Activated CD8-positive, alpha-beta memory T cell treated with anti-CD3 and anti-CD28 coated beads, Interleukin-2, amount 10 ng/mL, durations not matched to agents 7 days and 5 days (primary cell): ENCODE data around the gene NFATC3. TPM values are rescaled to one million over a fixed set of nuclear protein-coding genes. Genes with fewer than 3 reads are reported as not detected.

Experiments used
- ATAC-seq: fragments of 150-1000 bp; cut with Tn5 transposase; one replicate; pipeline ENCODE4 v1.10.0; 2021; ENCODE audit warnings: moderate library complexity
- CTCF ChIA-PET: fragments of 350-600 bp; sonication (Branson Sonifier 250); formaldehyde crosslinking; loops from one replicate; lab custom pipeline; 2021; ENCODE audit warnings: antibody characterized with exemption; lab: Charles Lee
- DNase-seq: peaks from one replicate; pipeline ENCODE4 v3.0.0-alpha.2; 2020
- H3K27ac Mint-ChIP-seq: one replicate; pipeline ENCODE4 v1.8.0; 2021; ENCODE audit warnings: mild to moderate bottlenecking, mixed read lengths
- H3K27me3 Mint-ChIP-seq: one replicate; pipeline ENCODE4 v1.8.0; 2021; ENCODE audit warnings: mixed read lengths
- H3K36me3 Mint-ChIP-seq: one replicate; pipeline ENCODE4 v1.8.0; 2021; ENCODE audit warnings: mild to moderate bottlenecking, mixed read lengths
- H3K4me1 Mint-ChIP-seq: one replicate; pipeline ENCODE4 v1.8.0; 2021; ENCODE audit warnings: mixed read lengths
- H3K4me3 Mint-ChIP-seq: one replicate; pipeline ENCODE4 v1.8.0; 2021; ENCODE audit warnings: mild to moderate bottlenecking, moderate library complexity, mixed read lengths
- H3K9me3 Mint-ChIP-seq: one replicate; pipeline ENCODE4 v1.8.0; 2022; ENCODE audit warnings: low read depth, mixed read lengths
- total RNA-seq, 2 experiments: library from RNA; stranded (reverse); gene quantifications; one replicate each; pipeline ENCODE4 v1.2.3, GENCODE V29; 2021

The NFATC3 gene
- total RNA-seq, 2 experiments from 2014 or later, result 176 to 183 TPM

DNA sequence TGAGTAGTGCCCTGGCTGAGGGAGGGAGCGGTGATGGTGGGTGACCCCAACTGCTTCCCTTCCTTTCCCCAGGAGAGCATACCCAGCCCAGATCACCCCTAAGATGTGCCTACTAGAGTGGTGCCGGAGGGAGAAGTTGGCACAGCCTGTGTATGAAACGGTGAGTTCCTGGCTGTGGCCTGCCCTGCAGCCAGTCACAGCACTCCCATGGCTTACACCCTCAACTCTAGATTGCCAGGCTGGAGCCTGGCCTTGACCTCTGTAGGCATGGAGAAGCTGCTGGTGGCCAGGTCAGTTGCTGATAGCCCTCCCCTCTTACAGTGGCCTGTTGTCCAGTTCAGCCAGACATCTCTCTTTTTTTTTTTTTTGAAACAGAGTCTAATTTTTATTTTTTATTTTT, 8.6 kb upstream of the NFATC3 start:
- H3K4me3 Mint-ChIP-seq, result no peak overlapping the region
- peak overlapping the region; percentile 93 for H3K27ac Mint-ChIP-seq
- H3K27me3 Mint-ChIP-seq, result no peaks in the 10 kb centered on the region
- ATAC-seq (no peak), DNase-seq (no peak)
- H3K9me3 Mint-ChIP-seq, result no peaks in the 10 kb centered on the region
- CTCF ChIA-PET, result interaction anchor here (1.5 to 17.1 kb wide), 3 partner anchors 6 to 13 kb away, joined by 7 to 211 read pairs (median 32); partner anchors contain the start of gene NFATC3
- H3K4me1 Mint-ChIP-seq, result peaks cover 86% of the 10 kb centered on the region
- H3K36me3 Mint-ChIP-seq, result peaks cover 54% of the 10 kb centered on the region

DNA sequence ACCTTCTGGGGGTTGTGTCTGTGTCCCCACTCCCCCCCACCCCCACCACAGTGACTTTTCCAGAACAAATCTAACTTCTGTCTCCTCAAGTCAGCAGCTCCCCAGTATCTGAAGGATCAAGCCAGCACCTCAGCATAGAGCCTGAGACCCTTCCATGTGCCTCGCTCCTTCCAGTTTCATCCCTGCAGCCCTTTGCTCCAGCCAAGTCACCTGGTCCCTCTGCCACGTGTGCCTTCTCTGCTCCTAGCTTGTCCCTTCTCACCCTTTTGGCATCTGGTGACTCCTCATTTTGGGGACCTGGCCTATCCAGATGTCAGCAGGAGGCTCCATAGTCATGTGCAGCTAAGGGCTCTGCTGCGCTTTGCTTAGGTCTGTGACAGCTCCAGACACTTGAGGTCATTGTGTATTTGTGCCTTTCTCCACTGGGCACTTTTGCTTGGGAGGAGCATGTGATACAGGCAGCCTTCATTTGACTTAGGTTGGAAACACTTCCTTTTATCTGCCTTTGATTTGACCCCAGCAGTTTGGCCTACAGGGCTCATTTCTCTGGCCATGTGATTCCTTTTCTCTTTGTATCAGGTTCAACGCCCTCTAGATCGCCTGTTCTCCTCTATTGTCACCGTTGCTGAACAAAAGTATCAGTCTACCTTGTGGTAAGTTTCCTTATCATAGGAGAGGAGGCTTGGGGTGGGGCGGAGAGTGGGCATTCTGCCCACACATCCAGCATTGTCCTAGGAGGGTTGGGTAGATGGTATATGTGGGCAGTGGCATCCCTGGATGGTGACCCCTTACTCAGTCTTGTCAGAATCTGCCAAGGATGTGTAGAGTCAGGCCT, 7.1 kb upstream of the NFATC3 start:
- ATAC-seq, result no peak
- H3K27ac Mint-ChIP-seq, result peak overlapping the region; percentile 96
- no peak for DNase-seq
- H3K4me3 Mint-ChIP-seq, result no peak overlapping the region
- CTCF ChIA-PET, result interaction anchor here (10.6 kb wide), 1 partner anchor 9 kb away, joined by 211 read pairs; no protein-coding TSS in a partner anchor
- peaks cover 87% of the 10 kb centered on the region for H3K4me1 Mint-ChIP-seq
- no peaks in the 10 kb centered on the region for H3K9me3 Mint-ChIP-seq
- H3K36me3 Mint-ChIP-seq, result peaks cover 45% of the 10 kb centered on the region
- H3K27me3 Mint-ChIP-seq, result no peaks in the 10 kb centered on the region

DNA sequence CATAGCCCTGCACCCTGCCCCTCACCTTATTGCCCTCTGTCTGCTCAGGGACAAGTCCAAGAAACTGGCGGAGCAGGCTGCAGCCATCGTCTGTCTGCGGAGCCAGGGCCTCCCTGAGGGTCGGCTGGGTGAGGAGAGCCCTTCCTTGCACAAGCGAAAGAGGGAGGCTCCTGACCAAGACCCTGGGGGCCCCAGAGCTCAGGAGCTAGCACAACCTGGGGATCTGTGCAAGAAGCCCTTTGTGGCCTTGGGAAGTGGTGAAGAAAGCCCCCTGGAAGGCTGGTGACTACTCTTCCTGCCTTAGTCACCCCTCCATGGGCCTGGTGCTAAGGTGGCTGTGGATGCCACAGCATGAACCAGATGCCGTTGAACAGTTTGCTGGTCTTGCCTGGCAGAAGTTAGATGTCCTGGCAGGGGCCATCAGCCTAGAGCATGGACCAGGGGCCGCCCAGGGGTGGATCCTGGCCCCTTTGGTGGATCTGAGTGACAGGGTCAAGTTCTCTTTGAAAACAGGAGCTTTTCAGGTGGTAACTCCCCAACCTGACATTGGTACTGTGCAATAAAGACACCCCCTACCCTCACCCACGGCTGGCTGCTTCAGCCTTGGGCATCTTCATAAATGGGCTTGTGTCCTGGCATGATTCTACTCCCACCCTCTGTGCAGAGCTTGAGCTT, 6.3 kb upstream of the NFATC3 start:
- no peaks in the 10 kb centered on the region for H3K27me3 Mint-ChIP-seq
- CTCF ChIA-PET, result interaction anchor here (1.0 to 10.6 kb wide), 3 partner anchors 10 to 38 kb away, joined by 4 to 211 read pairs (median 4); no protein-coding TSS in a partner anchor
- H3K36me3 Mint-ChIP-seq, result peaks cover 44% of the 10 kb centered on the region
- DNase-seq (no peak), ATAC-seq (no peak)
- no peak overlapping the region for H3K4me3 Mint-ChIP-seq
- H3K27ac Mint-ChIP-seq, result peak overlapping the region; percentile 96
- peaks cover 91% of the 10 kb centered on the region for H3K4me1 Mint-ChIP-seq
- no peaks in the 10 kb centered on the region for H3K9me3 Mint-ChIP-seq

DNA sequence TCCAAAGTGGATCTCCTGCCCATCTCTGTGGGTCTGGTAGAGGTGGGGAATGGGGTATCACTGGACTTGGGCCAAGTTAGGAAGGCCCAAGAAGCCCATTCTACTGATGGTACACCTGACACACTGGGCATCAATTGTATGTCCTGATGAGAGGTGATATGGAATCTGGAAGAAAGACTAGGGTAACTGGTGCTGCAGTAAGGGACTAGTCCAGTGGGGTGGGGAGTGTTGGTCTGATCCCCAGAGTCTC, 5.9 kb upstream of the NFATC3 start:
- ATAC-seq, result no peak
- Mint-ChIP-seq H3K27me3 (no peaks in the 10 kb centered on the region), H3K9me3 (no peaks in the 10 kb centered on the region), H3K36me3 (peaks cover 40% of the 10 kb centered on the region), H3K4me1 (peaks cover 91% of the 10 kb centered on the region), H3K4me3 (peak overlapping the region; percentile 55), H3K27ac (peak overlapping the region; percentile 96)
- no peak for DNase-seq
- CTCF ChIA-PET, result interaction anchor here (1.0 to 10.6 kb wide), 3 partner anchors 10 to 39 kb away, joined by 4 to 211 read pairs (median 4); no protein-coding TSS in a partner anchor

DNA sequence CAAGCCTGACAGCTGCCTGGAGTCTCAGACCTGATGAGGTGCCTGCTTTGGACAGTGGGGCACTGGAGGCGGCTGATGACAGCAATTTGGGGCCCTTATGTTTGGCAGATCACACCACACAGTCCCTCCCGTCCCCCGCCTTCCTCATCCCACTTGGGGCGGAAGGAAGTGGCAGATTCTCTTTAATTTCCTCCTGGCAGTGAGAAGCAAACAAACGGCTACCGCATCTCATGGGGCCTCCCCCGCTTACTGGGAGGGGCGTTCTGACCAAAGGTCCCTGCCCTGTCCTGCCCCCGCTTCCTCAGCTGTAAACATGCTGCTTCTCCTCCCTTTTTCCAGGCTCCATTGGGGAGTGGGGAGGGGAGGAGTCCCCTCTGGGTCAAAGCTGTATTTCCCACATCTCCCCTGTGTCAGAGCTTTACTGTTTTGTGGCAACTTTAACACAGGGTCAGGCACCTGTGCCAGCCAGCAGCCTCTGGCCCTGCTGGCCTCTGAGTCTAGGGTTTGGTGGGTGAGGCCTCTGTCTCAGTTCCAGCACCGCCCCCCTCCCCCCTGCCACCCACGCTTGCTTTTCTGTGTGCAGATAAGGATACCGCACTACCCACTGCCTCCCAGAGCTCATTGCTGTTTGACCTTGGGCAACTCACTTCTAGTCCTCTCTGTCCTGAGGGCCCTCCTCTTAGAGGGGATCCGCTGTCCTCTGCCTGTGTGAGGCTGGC, 5.4 kb upstream of the NFATC3 start:
- peaks cover 88% of the 10 kb centered on the region for H3K4me1 Mint-ChIP-seq
- DNase-seq (peak; percentile 92), ATAC-seq (peak; percentile 42)
- no peaks in the 10 kb centered on the region for H3K27me3 Mint-ChIP-seq
- H3K27ac Mint-ChIP-seq, result peak overlapping the region; percentile 96
- CTCF ChIA-PET, result interaction anchor here (1.0 to 10.6 kb wide), 4 partner anchors 11 to 158 kb away, joined by 3 to 211 read pairs (median 4); no protein-coding TSS in a partner anchor
- peaks cover 36% of the 10 kb centered on the region for H3K36me3 Mint-ChIP-seq
- no peaks in the 10 kb centered on the region for H3K9me3 Mint-ChIP-seq
- peak overlapping the region; percentile 55 for H3K4me3 Mint-ChIP-seq

DNA sequence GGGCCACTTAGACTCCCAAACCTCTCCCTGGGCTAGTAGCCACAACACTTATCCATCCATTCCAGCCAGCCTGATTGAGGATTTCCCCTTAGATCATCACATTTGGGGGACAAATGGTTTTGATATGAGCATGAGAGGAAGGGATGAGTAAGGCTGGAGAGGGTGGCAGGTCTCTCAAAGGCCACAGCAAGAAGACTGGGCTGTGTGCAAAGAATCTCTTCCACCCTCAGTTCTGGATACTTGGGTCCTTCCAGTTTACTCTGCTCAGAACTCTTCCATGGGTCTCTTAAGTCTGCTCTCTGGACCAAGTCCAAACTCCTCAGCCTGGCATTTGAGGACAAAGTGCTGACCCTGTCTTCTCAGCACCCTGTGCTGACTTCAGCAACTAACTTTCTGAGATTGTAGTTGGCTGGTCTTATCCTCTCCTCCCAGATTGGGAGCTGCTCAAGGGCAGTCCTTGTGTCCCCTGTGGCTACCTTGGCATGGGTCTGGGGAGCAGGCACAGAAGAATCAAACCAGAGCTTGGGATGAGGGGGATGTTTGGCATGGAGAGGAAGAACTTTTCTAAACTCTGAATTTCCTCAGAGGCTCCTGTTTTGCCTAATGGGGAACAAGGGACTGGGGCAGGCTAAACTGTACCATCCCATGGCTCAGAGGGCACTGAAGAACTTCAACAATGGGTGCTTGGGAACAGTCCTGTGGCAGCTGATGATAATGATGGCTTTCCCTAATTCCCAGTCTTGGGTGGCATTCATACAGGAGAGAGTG, 3.1 kb upstream of the NFATC3 start:
- DNase-seq (peak; percentile 57), ATAC-seq (no peak)
- H3K27ac Mint-ChIP-seq, result peak overlapping the region; percentile 96
- no peaks in the 10 kb centered on the region for H3K9me3 Mint-ChIP-seq
- CTCF ChIA-PET, result interaction anchor here (10.6 kb wide), 1 partner anchor 13 kb away, joined by 211 read pairs; no protein-coding TSS in a partner anchor
- H3K27me3 Mint-ChIP-seq, result no peaks in the 10 kb centered on the region
- peaks cover 30% of the 10 kb centered on the region for H3K36me3 Mint-ChIP-seq
- H3K4me1 Mint-ChIP-seq, result peaks cover 70% of the 10 kb centered on the region
- no peak overlapping the region for H3K4me3 Mint-ChIP-seq

DNA sequence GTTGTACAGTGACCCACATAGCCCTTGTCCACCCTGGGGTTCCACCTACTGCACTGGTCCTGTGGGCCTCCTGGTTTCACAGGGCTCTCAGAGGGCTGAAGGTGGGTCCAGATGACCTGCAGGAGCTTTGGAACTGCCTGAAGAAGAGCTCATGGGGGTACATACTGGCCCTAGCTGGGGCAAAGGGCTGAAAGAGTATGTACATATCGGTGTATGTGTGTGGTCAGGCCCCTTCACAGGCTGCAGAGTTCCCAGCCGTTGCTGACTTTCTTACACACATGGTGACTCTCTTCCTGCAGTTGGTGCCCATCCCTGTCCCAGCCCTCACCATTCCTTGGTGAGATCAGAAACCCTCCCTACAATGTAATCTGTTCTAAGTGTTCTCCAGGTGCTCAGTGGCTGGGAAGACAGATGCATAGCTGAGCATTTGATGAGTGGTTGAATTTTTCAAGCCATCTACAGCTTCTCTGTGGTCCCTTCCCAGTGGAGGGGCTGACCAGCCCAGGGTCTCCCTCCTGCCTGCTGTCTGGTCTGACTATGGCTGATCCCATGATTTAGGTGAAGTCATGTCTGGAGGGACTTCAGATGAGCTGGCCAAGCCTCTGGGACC, 2.4 kb upstream of the NFATC3 start:
- Mint-ChIP-seq H3K36me3 (peaks cover 27% of the 10 kb centered on the region), H3K9me3 (no peaks in the 10 kb centered on the region), H3K27ac (peak overlapping the region; percentile 96), H3K27me3 (no peaks in the 10 kb centered on the region), H3K4me1 (peaks cover 68% of the 10 kb centered on the region), H3K4me3 (no peak overlapping the region)
- ATAC-seq, result no peak
- peak; percentile 41 for DNase-seq
- CTCF ChIA-PET, result interaction anchor here (10.6 kb wide), 1 partner anchor 14 kb away, joined by 211 read pairs; no protein-coding TSS in a partner anchor

DNA sequence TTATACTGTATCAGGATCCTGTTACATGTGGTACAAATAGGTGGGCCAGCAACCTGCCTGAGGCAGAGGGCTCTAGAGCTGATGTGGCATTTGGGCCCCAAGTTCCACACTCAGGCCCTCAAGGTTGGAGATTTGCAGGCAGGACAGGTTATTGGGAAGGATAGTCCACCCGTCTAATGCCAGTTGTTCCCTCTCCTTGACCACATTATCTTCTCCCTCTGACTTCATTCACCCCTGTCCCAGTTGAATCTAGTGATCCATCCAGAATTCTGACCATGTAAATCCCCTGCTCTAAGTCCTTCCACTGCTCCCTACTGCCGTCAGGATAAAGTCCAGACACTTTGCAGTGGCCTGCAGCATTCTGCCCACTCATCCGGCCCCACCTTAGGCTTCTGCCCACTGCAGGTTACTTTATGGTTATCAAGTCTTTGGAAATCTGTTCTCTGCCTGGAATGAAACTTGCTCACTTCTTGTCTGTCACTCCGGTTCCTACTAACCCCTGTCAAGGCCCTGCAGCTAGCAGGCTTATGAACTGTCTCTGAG, 1.9 kb upstream of the NFATC3 start:
- no peaks in the 10 kb centered on the region for H3K27me3 Mint-ChIP-seq
- ATAC-seq, result no peak
- no peak overlapping the region for H3K4me3 Mint-ChIP-seq

DNA sequence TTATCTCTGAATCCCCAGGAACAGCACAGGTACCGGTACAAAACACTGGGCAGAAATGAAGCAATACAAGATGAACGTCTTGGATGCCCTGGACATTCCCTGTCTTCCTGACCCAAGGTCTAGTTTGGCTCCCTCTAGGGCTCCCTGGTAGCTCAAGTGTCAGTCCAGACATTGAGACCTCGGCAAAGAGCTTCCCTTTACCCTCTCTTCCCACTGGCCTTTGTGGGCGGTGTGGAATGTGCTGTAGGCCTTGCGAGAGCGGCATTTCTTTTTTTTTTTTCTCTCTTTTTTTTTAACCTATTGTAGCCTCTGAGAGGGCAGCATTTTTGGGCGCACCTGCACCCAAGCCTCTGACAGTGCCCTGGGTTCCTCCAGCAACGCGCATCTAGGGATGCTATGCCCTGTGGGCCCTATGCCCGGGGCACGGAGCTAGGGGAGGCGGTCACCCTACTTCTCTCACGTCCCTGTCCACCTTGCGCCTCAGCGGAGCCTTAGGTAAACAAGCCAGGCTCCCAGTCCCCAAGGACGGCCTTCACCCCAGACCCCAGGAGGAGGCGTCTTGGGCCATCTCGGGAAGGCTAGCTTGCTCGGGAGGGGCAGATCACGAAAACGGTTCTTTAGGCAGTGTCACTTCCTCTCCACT, 1.2 kb upstream of the NFATC3 start:
- Mint-ChIP-seq H3K36me3 (peaks cover 18% of the 10 kb centered on the region), H3K27ac (peak overlapping the region; percentile 91), H3K4me3 (peak overlapping the region; percentile 76), H3K4me1 (peaks cover 63% of the 10 kb centered on the region), H3K27me3 (no peaks in the 10 kb centered on the region), H3K9me3 (no peaks in the 10 kb centered on the region)
- ATAC-seq (no peak), DNase-seq (no peak)
- CTCF ChIA-PET, result interaction anchor here (0.7 to 10.6 kb wide), 9 partner anchors 10 to 268 kb away, joined by 3 to 211 read pairs (median 4); no protein-coding TSS in a partner anchor

More for the DNA sequence above, 1.9 kb upstream of the NFATC3 start:
- peaks cover 66% of the 10 kb centered on the region for H3K4me1 Mint-ChIP-seq
- H3K27ac Mint-ChIP-seq, result peak overlapping the region; percentile 91
- H3K36me3 Mint-ChIP-seq, result peaks cover 22% of the 10 kb centered on the region
- CTCF ChIA-PET, result interaction anchor here (1.3 to 10.6 kb wide), 3 partner anchors 11 to 34 kb away, joined by 4 to 211 read pairs (median 11); no protein-coding TSS in a partner anchor
- DNase-seq, result no peak
- no peaks in the 10 kb centered on the region for H3K9me3 Mint-ChIP-seq

DNA sequence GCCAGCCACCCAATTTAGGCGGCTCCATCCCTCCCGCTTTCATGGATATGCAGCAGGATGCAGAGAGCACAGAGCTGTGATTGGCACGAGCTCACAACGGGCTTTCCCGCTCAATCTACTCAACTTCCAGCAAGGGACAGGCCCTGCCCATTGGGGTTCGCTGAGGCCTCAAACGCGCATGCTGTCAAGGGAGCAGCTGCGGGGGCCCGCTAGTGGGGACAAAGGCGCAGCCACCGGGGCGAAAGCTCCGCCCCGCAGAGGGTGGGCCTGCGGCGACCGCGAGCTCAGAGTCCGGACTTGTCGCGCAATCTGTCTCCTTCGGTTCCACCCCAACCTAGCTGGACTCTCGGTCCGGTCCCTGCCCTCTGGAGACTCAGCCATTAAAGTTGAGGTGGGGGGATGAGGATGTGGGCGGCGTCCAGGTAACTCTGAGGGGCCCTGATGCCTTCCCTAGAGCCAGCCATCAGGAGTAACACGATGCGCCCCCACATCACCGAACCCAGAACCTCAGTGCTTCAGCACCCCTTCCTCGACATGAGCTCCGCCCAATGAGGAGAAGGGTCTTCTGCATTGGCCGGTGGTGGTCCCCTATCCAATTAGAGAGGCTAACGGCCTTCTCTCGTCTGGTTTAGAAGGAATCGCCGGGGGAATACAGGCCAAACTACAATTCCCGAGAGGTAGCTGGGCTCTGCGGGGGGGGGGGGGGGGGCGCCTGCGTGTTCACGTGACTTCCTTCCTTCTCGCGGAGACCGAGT, 489 bp upstream of the NFATC3 start:
- peaks cover 19% of the 10 kb centered on the region for H3K36me3 Mint-ChIP-seq
- H3K4me1 Mint-ChIP-seq, result peaks cover 61% of the 10 kb centered on the region
- peak overlapping the region; percentile 76 for H3K4me3 Mint-ChIP-seq
- CTCF ChIA-PET, result interaction anchor here (0.6 to 10.6 kb wide), 13 partner anchors 10 to 268 kb away, joined by 3 to 211 read pairs (median 4); partner anchors contain the start of gene SLC7A6
- DNase-seq (peak; percentile 96), ATAC-seq (peak; percentile 75)
- H3K9me3 Mint-ChIP-seq, result no peaks in the 10 kb centered on the region
- peak overlapping the region; percentile 91 for H3K27ac Mint-ChIP-seq
- H3K27me3 Mint-ChIP-seq, result no peaks in the 10 kb centered on the region

DNA sequence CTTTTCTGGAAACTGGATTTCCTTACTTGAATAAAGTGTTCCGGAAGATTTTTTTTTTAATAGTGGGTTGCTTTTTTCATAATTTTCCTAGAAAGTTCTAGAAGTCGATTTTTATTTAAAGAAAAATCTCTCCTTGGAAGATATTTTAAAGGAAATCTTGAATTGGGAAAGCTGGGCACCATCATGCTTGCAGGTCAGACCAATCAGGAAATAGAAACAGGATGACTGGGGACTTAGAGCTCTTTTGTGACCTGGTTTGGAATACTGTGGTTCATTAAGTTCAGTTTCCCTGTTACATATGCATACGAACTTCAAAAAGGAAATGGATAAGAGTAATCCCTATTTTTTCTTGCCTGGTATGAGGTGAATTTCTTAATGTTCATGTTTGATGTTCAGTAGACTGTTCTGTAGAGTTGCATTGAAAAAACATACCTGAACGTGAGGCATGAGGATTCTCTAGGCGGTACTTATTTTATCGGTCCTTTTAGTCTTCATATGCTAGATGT, 1.2 kb downstream of the NFATC3 start:
- ATAC-seq, result no peak
- peaks cover 19% of the 10 kb centered on the region for H3K36me3 Mint-ChIP-seq
- CTCF ChIA-PET, result interaction anchor here (1.1 to 10.6 kb wide), 8 partner anchors 8 to 540 kb away, joined by 3 to 211 read pairs (median 4); partner anchors contain the start of gene CTCF
- no peak for DNase-seq
- no peaks in the 10 kb centered on the region for H3K9me3 Mint-ChIP-seq
- H3K27me3 Mint-ChIP-seq, result no peaks in the 10 kb centered on the region
- peak overlapping the region; percentile 94 for H3K4me3 Mint-ChIP-seq
- peak overlapping the region; percentile 94 for H3K27ac Mint-ChIP-seq
- peaks cover 58% of the 10 kb centered on the region for H3K4me1 Mint-ChIP-seq
